HAP-1 (cell line): Measurements from ENCODE around the gene C19orf25.
"Not testable (repeated sequence)": the region's sequence is repeated elsewhere in the genome, so short reads cannot be mapped to it uniquely, and the experiment has no call there.

ENCODE experiments used
- DNase-seq, 2 experiments: peaks; one replicate each; pipeline ENCODE4 v3.0.0-alpha.2; 2016 to 2020; ENCODE audit warnings: low spot score in 2 of 2
- H3K27me3 ChIP-seq: fragments of 250-450 bp; sonication (Bioruptor Pico); 2 replicates; pipeline ENCODE4 v1.5.1; 2020; ENCODE audit warnings: low read depth, mild to moderate bottlenecking, moderate library complexity
- H3K36me3 ChIP-seq: fragments of 250-450 bp; sonication (Bioruptor Pico); replicated peaks from 2 replicates; pipeline ENCODE4 v1.5.1; 2020; ENCODE audit warnings: mild to moderate bottlenecking
- H3K4me1 ChIP-seq: fragments of 250-450 bp; sonication (Bioruptor Pico); 2 replicates; pipeline ENCODE4 v1.5.1; 2020; ENCODE audit warnings: mild to moderate bottlenecking
- H3K4me3 ChIP-seq: fragments of 250-450 bp; sonication (Bioruptor Pico); 2 replicates; pipeline ENCODE4 v1.5.1; 2020; ENCODE audit warnings: mild to moderate bottlenecking, moderate library complexity
- H3K9me3 ChIP-seq: fragments of 250-450 bp; sonication (Bioruptor Pico); 2 replicates; pipeline ENCODE4 v1.5.1; 2020; ENCODE audit warnings: mild to moderate bottlenecking, moderate library complexity
- in situ Hi-C: fragments of 300-500 bp; cut with MboI; formaldehyde crosslinking; loops from 3 replicates; pipeline ENCODE4 v1.14.3; 2020; ENCODE audit warnings: low sequenced_read_pairs, inconsistent platforms, mixed read lengths

C19orf25 gene

GRCh38 chr19:1439525-1440417, 39.2 kb downstream of the C19orf25 start:
- H3K27me3 ChIP-seq, DNase-seq, in situ Hi-C loops, H3K9me3 ChIP-seq: not testable (repeated sequence)
- Histone ChIP-seq H3K36me3 (peaks cover 60% of the 10 kb centered on the region), H3K4me3 (peak overlapping the region; percentile 99), H3K4me1 (peaks cover 20% of the 10 kb centered on the region)

- DNase-seq: no peak
- no peaks in the 10 kb centered on the region for H3K9me3 ChIP-seq
- H3K4me1 ChIP-seq: peaks cover 16% of the 10 kb centered on the region
- H3K27me3 ChIP-seq: no peaks in the 10 kb centered on the region
- peaks cover 67% of the 10 kb centered on the region for H3K36me3 ChIP-seq
- in situ Hi-C loops: no loop called here
- H3K4me3 ChIP-seq: peak overlapping the region; percentile 99
Observed at GRCh38 chr19:1438933-1439354, 40.1 kb downstream of the C19orf25 start.

DNA sequence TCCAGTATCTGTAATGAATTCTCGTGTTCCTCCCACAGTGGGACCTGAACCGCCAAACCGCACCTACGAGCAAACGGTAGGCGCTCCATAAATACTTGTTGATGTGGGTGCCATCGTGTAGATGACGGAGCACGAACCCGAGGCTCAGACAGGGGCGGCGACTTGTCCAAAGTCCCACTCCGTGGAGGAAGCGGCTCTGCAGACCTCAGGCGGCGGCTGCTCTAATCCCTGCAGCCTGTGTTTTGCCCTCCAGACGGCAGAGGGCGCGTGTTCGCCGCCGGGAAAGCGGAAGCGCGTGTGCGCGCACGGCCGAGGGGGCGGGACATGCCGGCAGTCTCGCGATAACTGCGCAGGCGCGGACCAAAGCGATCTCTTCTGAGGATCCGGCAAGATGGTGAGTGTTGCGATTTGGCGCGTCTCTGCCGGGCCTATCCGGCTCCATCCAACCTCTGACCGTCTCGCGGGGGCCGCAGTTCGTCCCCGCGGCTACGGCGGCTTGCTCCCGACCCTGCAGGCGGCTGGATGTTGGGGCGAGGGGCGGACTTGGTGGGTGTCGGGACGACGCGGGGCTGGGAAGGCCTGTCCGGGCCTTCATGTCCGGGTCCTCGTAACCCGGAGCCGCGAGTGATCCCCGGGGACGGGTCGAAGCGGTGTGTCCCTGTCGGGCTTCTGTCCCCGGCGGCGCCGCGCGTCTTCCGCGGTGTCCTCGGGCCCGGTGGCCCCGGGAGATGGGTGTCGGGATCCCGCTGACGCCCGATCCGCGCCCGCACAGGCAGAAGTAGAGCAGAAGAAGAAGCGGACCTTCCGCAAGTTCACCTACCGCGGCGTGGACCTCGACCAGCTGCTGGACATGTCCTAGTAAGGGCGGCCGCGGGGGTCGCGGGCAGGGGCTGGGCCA, 40.7 kb downstream of the C19orf25 start, which contains the start of gene RPS15:
TSS of gene RPS15 (plus strand) at position 362 of the 898 bp plus-strand sequence. CDS start at position 392, 30 bp downstream.
- H3K4me3 ChIP-seq: peak within 1 kb of the TSS; percentile 99
- H3K27me3 ChIP-seq: no peaks in the 10 kb centered on the region
- H3K4me1 ChIP-seq: peaks cover 10% of the 10 kb centered on the region
- H3K36me3 ChIP-seq: peaks cover 68% of the 10 kb centered on the region
- H3K9me3 ChIP-seq: no peaks in the 10 kb centered on the region
- in situ Hi-C loops: no loop called here
- peak; percentile 80 to 95 for DNase-seq

DNA sequence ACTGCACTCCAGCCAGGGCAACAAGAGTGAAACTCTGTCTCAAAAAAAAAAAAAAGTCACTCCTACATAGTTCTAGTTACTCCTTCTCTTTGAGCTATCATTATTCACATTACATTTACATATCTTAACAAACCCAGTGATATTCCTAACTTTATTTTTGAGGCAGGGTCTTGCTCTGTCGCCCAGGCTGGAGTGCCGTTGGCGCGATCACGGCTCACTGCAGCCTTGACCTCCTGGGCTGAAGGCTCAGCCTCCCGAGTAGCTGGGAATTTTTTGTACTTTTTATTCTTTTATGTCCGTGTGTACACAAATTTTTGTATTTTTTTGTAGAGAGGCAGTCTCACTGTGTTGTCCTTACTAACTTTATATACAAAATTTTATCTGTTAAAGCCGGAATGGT, 41.4 kb downstream of the C19orf25 start:
- no peaks in the 10 kb centered on the region for H3K9me3 ChIP-seq
- peaks cover 70% of the 10 kb centered on the region for H3K36me3 ChIP-seq
- peak overlapping the region; percentile 99 for H3K4me3 ChIP-seq

DNA sequence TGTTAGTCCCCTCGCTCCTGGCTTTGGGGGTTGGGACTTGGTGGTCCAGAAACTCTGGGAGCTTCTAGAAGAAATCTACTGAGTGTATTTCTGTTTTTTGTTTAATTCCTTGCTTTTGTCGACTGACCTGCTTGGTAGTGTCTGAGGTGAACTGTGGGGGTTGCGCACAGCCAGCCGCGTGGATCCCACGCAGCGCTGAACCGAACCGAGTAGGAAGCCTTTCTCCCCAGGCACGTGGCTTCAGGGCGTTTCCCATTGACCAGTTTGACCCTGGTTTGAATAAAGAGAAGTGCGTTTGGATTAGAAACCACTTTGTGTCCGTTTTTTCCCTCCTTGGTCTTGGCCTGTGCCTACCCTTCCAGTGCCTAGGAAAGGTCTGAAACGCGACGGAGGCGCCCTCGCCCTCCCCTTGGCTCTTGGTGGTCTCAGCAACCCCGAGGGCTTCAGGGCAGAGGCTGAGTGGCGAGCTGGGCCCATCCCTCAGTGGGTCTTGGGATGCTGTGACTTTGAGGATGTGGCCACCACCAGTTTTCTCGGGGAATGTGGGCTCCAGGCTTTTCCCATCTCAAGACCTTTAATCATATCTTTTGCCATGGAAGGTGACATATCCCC, 43.5 kb downstream of the C19orf25 start:
- Histone ChIP-seq H3K4me1 (peaks cover 6% of the 10 kb centered on the region), H3K36me3 (peaks cover 70% of the 10 kb centered on the region), H3K4me3 (no peak overlapping the region), H3K27me3 (no peaks in the 10 kb centered on the region), H3K9me3 (no peaks in the 10 kb centered on the region)
- no peak for DNase-seq
- in situ Hi-C loops: no loop called here

More for the DNA sequence above, 41.4 kb downstream of the C19orf25 start:
- in situ Hi-C loops: no loop called here
- Histone ChIP-seq H3K4me1 (peaks cover 9% of the 10 kb centered on the region), H3K27me3 (no peaks in the 10 kb centered on the region)
- DNase-seq: no peak

- Histone ChIP-seq H3K9me3 (no peaks in the 10 kb centered on the region), H3K4me3 (no peak overlapping the region), H3K27me3 (no peaks in the 10 kb centered on the region), H3K36me3 (peaks cover 68% of the 10 kb centered on the region), H3K4me1 (no peaks in the 10 kb centered on the region)
- DNase-seq: no peak
- in situ Hi-C loops: no loop called here
Observed at GRCh38 chr19:1434577-1435060, 44.4 kb downstream of the C19orf25 start.

DNA sequence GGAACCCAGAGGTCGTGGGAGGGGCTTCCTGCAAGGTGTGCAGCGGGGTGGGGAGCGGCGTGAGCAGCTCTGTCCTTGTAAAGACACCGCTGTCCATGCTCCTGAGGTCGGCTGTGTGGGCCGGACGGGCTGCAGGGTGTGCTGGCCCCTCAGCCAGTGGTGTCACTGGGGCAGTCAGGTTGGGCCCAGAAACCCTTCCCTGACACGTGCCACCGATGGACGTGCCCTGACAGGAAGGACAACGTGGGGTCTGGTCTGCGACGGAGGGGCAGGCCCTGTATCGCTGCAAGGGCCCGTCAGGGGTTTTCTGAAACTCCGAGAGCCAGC, 45.0 kb downstream of the C19orf25 start:
- no peak overlapping the region for H3K4me3 ChIP-seq
- in situ Hi-C loops: no loop called here
- no peaks in the 10 kb centered on the region for H3K27me3 ChIP-seq
- H3K4me1 ChIP-seq: no peaks in the 10 kb centered on the region
- peaks cover 68% of the 10 kb centered on the region for H3K36me3 ChIP-seq
- DNase-seq: no peak
- H3K9me3 ChIP-seq: no peaks in the 10 kb centered on the region

GRCh38 chr19:1433119-1434039, 45.6 kb downstream of the C19orf25 start:
- DNase-seq: no peak
- peaks cover 68% of the 10 kb centered on the region for H3K36me3 ChIP-seq
- H3K4me3 ChIP-seq: no peak overlapping the region
- H3K4me1 ChIP-seq: no peaks in the 10 kb centered on the region
- in situ Hi-C loops: no loop called here
- H3K27me3 ChIP-seq: no peaks in the 10 kb centered on the region
- H3K9me3 ChIP-seq: no peaks in the 10 kb centered on the region

- no peaks in the 10 kb centered on the region for H3K4me1 ChIP-seq
- H3K36me3 ChIP-seq: peaks cover 74% of the 10 kb centered on the region
- no peaks in the 10 kb centered on the region for H3K27me3 ChIP-seq
- no peaks in the 10 kb centered on the region for H3K9me3 ChIP-seq
- in situ Hi-C loops: no loop called here
- DNase-seq: no peak
- no peak overlapping the region for H3K4me3 ChIP-seq
Observed at GRCh38 chr19:1432507-1432887, 46.5 kb downstream of the C19orf25 start.

DNA sequence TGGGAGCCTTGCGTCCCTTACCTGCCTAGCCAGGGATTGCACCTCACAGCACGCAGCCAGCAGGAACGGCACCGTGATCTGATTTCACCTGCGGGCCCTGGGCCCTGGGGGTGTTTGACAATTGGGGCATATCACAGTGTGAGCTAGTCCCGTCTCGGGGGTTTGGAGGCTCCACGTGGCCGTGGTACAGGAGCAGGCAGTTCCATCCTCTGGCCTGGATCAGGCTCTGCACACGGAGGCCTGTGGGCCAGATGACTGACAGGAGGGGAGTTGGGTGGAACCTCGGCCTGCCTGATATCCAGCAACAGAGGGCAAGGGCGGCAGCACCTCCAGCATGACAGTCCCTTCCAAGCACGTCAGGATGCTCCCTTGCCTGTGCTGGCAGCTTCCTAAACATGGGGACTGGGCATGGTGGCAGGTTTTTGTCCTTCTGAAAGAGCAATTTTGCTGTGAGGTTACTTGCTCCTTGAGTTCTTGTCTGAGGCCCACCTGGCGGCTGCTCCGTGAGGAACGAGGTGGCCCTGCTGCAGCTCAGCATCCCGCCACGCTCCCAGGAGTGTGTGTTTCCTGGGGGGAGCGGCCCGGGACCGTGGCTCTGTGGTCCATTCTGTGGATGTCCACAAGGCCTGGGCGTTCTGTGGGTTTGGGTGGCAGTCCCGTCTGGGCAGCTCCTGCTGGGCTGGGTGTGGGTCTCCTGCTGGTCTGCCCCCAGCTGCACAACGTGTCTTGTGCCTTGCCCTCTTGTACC, 47.1 kb downstream of the C19orf25 start:
- Histone ChIP-seq H3K9me3 (no peaks in the 10 kb centered on the region), H3K27me3 (no peaks in the 10 kb centered on the region), H3K36me3 (peaks cover 79% of the 10 kb centered on the region)

GRCh38 chr19:1430246-1430645, 48.8 kb downstream of the C19orf25 start:
- Histone ChIP-seq H3K27me3 (no peaks in the 10 kb centered on the region), H3K4me3 (no peak overlapping the region), H3K9me3 (no peaks in the 10 kb centered on the region), H3K4me1 (no peaks in the 10 kb centered on the region), H3K36me3 (peaks cover 87% of the 10 kb centered on the region)
- no peak for DNase-seq
- in situ Hi-C loops: no loop called here

More for the DNA sequence above, 47.1 kb downstream of the C19orf25 start:
- H3K4me1 ChIP-seq: no peaks in the 10 kb centered on the region
- H3K4me3 ChIP-seq: no peak overlapping the region
- DNase-seq: no peak
- in situ Hi-C loops: no loop called here

DNA sequence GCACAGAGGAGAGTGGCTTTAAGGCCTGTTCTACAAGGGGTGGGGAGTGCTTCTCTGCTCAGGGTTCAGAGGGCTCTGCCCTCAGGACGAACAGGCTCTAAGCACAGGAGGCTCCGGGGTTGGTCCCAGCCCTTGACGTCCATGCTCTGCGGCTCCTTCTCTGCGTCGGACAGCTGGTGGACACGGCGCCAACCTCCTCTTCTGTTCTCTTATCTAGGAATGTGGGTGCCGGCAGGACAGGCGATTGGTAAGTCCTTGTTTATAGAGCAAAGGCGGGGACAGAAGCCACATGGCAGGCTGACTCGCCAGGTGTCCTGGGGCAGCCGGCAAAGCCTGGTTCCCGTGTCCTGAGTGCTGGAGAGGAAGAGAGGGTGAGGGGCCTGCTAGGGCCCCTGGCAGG, 49.3 kb downstream of the C19orf25 start:
- in situ Hi-C loops: no loop called here

More for the DNA sequence above, 49.3 kb downstream of the C19orf25 start:
- H3K9me3 ChIP-seq: no peaks in the 10 kb centered on the region
- no peak for DNase-seq
- H3K4me3 ChIP-seq: no peak overlapping the region
- H3K4me1 ChIP-seq: no peaks in the 10 kb centered on the region
- peaks cover 91% of the 10 kb centered on the region for H3K36me3 ChIP-seq
- H3K27me3 ChIP-seq: no peaks in the 10 kb centered on the region
